NCI-H2107 (cell line): Measurements from ENCODE around the gene ARAP1.
"Not testable (repeated sequence)": the region's sequence is repeated elsewhere in the genome, so short reads cannot be mapped to it uniquely, and the experiment has no call there.

Experiments used
- DNase-seq: peaks from one replicate; lab custom pipeline; 2025; lab: John Stamatoyannopoulos, UW

Gene ARAP1

GRCh38 chr11:72752088-72752914 lies at the start of gene ARAP1:
Gene ARAP1 (minus strand): TSS chr11:72752408. CDS start chr11:72727128, 25,280 bp downstream.
- no peak for DNase-seq

- DNase-seq, result no peak
Measured at GRCh38 chr11:72799441-72799840, 47.2 kb upstream of the ARAP1 start.

GRCh38 chr11:72798361-72798760 lies 46.2 kb upstream of the ARAP1 start:
- no peak for DNase-seq

- peak; percentile 90 for DNase-seq
Measured at GRCh38 chr11:72793425-72794367, 41.5 kb upstream of the ARAP1 start, which contains the start of gene STARD10. Gene STARD10 (minus strand): TSS chr11:72794047. CDS start chr11:72781181, 12,866 bp downstream.

- no peak for DNase-seq
Measured at GRCh38 chr11:72793076-72793424, 40.8 kb upstream of the ARAP1 start.

GRCh38 chr11:72792437-72793021 lies 40.3 kb upstream of the ARAP1 start:
- no peak for DNase-seq

- not testable (repeated sequence) for DNase-seq
Measured at GRCh38 chr11:72791228-72791627, 39.0 kb upstream of the ARAP1 start.

- DNase-seq, result no peak
Measured at GRCh38 chr11:72789493-72790131, 37.4 kb upstream of the ARAP1 start.

GRCh38 chr11:72788241-72788640 lies 36.0 kb upstream of the ARAP1 start:
- no peak for DNase-seq

- DNase-seq, result no peak
Measured at GRCh38 chr11:72787216-72788104, 35.3 kb upstream of the ARAP1 start.

GRCh38 chr11:72786305-72787215 lies 34.4 kb upstream of the ARAP1 start:
- DNase-seq, result no peak

GRCh38 chr11:72784662-72785061 lies 32.5 kb upstream of the ARAP1 start:
- no peak for DNase-seq

GRCh38 chr11:72783144-72783905 lies 31.1 kb upstream of the ARAP1 start:
- DNase-seq, result no peak

GRCh38 chr11:72782081-72782920 lies 30.1 kb upstream of the ARAP1 start:
- no peak for DNase-seq

- DNase-seq, result no peak
Measured at GRCh38 chr11:72781313-72782080, 29.3 kb upstream of the ARAP1 start.

GRCh38 chr11:72781063-72781312 lies 28.8 kb upstream of the ARAP1 start:
- DNase-seq, result no peak

GRCh38 chr11:72780296-72781062 lies 28.3 kb upstream of the ARAP1 start:
- DNase-seq, result no peak
